Measurements from ENCODE around the gene SEC14L5.
A peak's percentile ranks its signal among the peaks of the same experiment; 100 is the strongest.

SEC14L5 gene

GRCh38 chr16:4931381-4931780 lies 26.7 kb upstream of the SEC14L5 start:
- DNase-seq (ENCODE audit: low read depth) = no peak

- no peak for DNase-seq (ENCODE audit: low read depth)
These were observed 24.7 kb upstream of the SEC14L5 start for GRCh38 chr16:4933433-4933832.

- no peak for DNase-seq (ENCODE audit: low read depth)
These were observed 24.2 kb upstream of the SEC14L5 start for GRCh38 chr16:4933871-4934395.

GRCh38 chr16:4934591-4934990 lies 23.5 kb upstream of the SEC14L5 start:
- DNase-seq (ENCODE audit: low read depth) = no peak

- DNase-seq (ENCODE audit: low read depth) = no peak
These were observed 22.8 kb upstream of the SEC14L5 start for GRCh38 chr16:4935241-4935855.

GRCh38 chr16:4936181-4936990 lies 21.7 kb upstream of the SEC14L5 start:
- DNase-seq (ENCODE audit: low read depth) = no peak

- no peak for DNase-seq (ENCODE audit: low read depth)
These were observed 20.9 kb upstream of the SEC14L5 start, which contains the start of gene PPL for GRCh38 chr16:4936991-4937781. PPL (minus strand) TSS chr16:4937148; CDS start chr16:4937045, 103 bp downstream.

- no peak for DNase-seq (ENCODE audit: low read depth)
These were observed 20.1 kb upstream of the SEC14L5 start for GRCh38 chr16:4937782-4938682.

GRCh38 chr16:4938683-4939030 lies 19.5 kb upstream of the SEC14L5 start:
- DNase-seq (ENCODE audit: low read depth) = no peak

- DNase-seq (ENCODE audit: low read depth) = no peak
These were observed 17.4 kb upstream of the SEC14L5 start for GRCh38 chr16:4940719-4941118.

GRCh38 chr16:4942481-4942880 lies 15.6 kb upstream of the SEC14L5 start:
- no peak for DNase-seq (ENCODE audit: low read depth)

GRCh38 chr16:4944333-4945281 lies 13.5 kb upstream of the SEC14L5 start:
- DNase-seq (ENCODE audit: low read depth) = peak; percentile 68

- DNase-seq (ENCODE audit: low read depth) = no peak
These were observed 12.3 kb upstream of the SEC14L5 start for GRCh38 chr16:4945560-4946502.

GRCh38 chr16:4946917-4947316 lies 11.2 kb upstream of the SEC14L5 start:
- no peak for DNase-seq (ENCODE audit: low read depth)

- DNase-seq (ENCODE audit: low read depth) = no peak
These were observed 10.2 kb upstream of the SEC14L5 start for GRCh38 chr16:4947722-4948503.

- DNase-seq (ENCODE audit: low read depth) = no peak
These were observed 9.0 kb upstream of the SEC14L5 start for GRCh38 chr16:4948903-4949766.

- DNase-seq (ENCODE audit: low read depth) = no peak
These were observed 8.1 kb upstream of the SEC14L5 start for GRCh38 chr16:4949986-4950385.

Measured in non-pigmented ciliary epithelial cell (primary cell).